ENCODE measurements around the gene PLCH2.
A peak's percentile ranks its signal among the peaks of the same experiment; 100 is the strongest.
"Not testable (repeated sequence)": the region's sequence is repeated elsewhere in the genome, so short reads cannot be mapped to it uniquely, and the experiment has no call there.

Gene PLCH2

DNA sequence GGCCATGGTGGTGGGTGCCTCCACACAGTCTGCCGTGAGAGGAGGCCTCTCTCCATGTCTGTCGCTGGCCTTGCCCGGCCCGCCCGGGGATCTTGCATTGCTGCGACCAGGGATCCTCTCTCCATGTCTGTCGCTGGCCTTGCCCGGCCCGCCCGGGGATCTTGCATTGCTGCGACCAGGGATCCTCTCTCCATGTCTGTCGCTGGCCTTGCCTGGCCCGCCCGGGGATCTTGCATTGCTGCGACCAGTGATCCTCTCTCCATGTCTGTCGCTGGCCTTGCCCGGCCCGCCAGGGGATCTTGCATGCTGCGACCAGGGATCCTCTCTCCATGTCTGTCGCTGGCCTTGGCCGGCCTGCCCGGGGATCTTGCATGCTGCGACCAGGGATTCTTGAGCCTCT, 35.7 kb upstream of the PLCH2 start:
- DNase-seq (ENCODE audit: low spot score): not testable (repeated sequence)

DNA sequence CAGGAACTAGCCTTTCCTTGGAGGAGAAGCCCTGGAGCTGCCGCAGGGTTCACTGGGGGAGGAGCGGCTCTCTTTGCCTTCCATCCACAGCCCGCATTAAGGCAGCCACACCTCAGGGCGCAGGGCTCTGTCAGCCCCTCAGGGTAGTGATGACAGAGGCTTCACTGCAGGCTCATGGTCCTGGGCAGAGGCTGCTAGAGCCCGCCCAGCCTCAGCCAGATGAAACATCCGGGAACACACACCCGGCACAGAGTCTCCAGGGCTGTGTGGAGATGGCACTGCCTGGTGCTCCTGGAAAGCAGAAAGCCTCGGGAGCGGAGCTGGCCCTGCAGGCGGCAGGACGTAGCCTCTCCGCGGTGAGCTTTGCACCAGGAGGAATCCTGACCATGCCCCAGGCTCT, 34.3 kb upstream of the PLCH2 start:
- DNase-seq (ENCODE audit: low spot score): no peak

DNA sequence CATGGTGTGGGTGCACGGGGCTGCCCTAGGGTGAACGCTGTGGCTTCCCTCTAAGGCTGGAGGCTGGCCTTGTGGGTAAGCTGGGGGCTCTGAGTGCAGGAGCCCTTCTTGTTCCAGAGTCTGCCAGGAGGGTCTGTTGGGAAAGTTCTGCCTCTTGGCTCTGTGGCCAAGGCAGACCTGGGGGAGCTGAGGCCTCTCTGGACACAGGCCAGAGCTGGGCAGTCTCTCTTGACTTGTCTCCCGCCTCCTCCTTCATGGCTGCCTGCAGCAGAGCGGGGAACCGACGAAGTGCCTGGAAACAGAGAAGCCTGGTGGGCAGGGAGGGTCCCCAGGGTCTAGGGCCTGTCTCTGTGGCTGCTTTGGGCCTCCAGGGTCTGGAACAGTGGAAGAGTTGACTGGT, 33.4 kb upstream of the PLCH2 start:
- no peak for DNase-seq (ENCODE audit: low spot score)

DNA sequence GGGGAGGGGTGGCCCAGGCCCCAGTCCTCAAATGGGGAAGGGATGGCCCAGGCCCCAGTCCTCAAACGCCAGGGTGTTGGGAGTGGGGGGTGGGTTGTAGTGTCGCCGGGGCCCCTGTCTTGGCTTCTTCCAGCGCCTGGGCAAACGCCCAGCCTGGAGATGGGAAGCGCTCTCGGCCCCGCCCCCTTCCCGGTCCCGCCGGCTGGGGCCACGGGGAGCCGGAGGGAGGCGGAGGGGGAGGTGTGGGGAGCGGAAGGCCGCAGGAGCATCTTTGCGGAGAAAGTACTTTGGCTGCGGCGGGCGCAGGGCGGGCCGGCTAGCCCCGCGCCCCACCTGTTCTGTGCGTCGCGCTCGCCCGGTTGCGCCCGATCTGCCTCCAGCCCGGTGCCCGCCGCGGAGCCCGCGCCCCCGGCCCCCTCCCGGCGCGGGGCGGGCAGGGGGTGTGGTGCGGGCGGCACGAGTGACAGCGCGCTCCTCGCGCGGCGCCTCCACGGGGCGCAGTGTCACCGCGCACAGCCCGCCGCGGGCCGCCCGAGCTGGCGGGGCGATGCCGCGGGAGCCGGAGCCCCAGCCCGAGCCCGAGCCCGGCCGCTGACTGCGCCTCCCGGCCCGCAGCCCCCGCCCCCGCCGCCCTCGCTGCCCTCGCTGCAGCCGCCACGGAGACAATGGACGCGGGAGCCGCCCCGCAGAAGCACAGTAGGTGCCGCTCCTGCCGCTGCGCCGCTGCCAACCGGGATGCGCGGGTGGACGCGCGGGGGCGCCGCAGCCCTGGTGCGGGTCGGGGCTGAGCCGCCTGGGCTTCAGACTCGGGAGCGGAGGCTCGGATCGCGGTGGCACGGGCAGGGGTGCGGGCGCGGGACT, 32.6 kb upstream of the PLCH2 start:
- DNase-seq (ENCODE audit: low spot score): no peak

DNA sequence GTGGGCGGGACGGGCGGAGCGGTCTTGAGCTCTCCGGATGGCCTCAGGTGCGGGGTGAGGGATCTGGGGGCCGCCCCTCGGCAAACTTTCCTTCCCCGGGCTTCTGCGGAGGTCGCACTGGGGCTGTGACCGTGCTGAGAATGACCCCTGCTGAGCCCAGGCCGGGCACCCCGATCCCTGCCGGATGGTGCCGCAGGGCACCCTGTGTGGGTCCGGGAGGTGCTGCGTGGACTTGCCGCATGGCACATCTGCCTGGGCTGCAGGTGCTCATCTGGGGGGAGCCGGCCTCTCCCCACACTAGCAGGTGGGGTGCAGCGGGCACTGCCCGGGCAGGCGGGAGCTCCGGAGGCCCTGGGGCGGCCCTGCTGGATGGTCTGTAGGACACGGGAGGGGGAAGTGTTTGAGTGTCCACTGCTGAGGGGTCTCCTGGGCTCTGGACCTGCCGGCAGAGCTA, 31.9 kb upstream of the PLCH2 start:
- DNase-seq (ENCODE audit: low spot score): no peak

DNA sequence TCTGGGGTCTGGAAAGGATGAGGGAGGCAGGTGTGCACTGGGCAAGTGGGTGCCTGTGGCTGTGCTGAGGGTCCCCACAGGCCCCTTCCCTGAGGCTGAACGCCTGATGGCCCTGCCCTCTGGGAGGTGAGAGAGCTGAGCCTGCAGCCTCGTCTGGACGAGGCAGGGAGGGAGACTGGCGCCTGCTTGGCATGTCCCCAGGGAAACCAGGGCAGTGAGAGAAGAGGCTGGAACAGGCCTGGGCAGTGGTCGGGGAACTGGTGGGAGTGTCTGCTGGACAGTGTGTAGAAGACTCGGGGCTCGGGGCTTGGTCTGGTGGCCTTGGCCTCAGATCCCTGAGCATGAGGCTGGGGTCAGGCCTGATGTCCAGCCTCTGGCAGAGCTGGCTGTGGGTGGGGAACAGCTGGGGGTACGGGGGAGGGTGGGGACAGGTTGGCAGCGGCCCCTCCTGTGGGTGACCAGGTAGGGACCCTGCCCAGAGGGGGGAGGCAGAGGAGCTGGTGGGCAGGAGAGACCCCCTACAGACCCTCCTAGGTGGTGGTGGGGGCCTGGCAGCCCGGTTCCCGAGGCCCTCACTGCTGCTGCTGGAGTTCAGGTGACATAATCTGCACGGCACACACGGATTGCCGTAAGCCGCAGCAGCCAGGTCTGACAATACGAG, 30.8 kb upstream of the PLCH2 start:
- DNase-seq (ENCODE audit: low spot score): no peak

DNA sequence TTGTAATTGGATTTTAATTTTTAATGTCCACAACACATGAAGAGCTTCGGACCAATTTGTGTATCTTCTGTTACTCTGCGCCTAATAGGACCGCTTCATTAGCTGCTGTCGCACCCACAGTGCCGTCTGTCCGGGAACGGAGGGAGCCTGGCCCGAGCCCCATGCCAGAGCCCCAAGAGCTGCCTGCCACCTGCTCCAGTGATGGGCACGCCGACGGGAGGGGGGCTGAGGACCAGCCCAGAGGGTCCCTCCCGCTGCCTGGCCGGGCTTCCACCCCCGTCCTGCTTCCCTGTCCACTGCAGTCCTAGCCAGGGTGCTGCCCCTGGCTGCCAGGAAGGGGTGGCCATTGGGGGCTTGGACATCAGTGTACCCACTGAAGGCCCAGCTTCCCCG, 30.3 kb upstream of the PLCH2 start:
- no peak for DNase-seq (ENCODE audit: low spot score)

DNA sequence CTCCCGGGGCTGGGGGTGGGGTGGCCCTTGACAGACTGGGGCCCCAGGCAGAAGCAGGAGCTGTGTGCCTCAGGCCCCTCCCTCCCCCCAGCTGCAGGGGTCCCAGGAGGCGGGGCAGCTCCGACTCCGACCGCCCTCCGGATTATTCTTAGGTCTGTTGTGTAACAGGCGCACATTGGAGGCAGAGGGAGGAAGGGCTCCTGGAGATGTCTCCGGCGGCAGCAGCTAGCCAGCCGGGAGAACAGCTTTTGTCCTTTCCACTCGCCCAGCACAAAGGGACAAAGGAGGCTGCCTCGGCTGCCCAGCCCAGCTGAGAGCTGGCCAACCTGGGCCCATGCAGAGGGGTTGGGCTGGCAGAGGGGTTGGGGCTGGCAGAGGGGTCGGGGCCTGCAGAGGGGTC, 29.7 kb upstream of the PLCH2 start:
- no peak for DNase-seq (ENCODE audit: low spot score)

DNA sequence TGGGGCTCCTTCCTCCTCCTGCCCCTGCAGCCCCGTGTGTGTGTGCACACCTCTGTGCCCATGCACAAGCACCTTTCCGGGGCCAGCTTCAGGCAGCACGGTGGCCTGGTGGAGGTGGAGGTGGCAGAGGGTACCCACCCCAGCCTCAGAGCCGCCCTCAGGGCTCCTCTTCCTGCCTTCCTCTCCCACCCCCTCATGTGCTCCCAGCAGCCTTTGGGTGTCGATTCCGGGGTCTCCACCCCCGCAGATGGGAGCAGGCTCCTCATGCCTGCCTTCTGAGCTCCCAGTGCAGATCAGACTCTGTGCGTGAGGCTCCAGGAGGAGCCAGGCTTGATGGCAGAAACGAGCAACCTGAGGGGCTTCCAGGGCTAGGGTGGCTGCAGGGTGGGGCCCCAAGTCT, 29.2 kb upstream of the PLCH2 start:
- no peak for DNase-seq (ENCODE audit: low spot score)

DNA sequence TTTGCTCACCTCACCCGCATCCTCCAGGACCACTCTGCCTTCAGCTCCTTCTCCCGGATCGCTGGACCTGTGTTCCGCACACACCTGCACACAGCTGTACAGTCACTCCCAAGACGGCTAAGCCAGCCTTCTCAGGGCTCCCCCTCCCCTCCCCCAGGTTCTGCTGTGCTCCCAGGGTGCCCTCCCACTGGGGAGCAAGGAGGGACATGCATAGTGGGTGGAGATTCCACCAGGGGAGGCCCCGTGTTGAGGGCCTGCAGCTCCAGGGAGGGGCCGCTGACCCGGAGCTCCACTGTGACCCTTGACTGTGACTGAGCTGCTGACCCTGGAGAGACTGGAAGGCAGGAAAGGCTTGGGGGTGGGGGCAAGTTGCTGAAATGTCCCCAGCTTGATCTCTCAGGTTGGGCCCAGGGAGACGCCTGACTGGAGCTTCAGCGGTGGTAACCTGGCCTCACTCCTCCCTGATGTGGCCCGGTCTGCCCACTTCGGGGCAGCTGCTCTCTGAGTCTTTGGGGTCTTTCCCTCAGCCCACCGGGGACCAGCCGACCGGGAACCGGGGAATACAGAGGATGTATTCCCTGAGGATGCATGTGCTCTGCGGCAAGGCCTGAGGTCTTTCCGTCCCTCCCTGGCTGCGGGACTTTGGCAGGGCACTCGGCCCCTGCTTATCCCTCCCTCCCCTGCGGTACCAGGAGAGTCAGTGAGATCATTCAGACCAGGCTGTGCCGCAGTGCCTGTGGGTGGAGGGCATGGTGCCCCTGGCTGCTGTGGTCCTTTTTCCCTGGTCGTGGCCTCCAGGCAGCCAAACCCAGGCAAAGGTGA, 28.6 kb upstream of the PLCH2 start:
- no peak for DNase-seq (ENCODE audit: low spot score)

DNA sequence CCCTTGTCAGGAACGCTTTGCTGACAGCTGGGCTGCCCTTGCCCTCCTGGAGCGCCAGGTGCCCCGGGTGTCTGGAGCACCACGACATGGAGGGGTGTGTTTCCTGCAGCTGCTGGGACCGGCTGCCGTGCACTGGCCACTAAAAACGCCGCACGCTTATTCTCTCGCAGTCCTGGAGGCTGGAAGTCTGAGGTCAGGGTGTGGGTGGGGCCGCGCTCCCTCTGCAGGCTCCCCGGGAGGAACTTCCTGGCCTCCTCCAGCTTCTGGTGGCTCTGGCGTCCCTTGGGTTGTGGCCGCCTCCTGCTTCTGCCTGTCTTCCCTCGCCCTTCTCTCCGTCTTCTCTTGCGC, 28.0 kb upstream of the PLCH2 start:
- no peak for DNase-seq (ENCODE audit: low spot score)

DNA sequence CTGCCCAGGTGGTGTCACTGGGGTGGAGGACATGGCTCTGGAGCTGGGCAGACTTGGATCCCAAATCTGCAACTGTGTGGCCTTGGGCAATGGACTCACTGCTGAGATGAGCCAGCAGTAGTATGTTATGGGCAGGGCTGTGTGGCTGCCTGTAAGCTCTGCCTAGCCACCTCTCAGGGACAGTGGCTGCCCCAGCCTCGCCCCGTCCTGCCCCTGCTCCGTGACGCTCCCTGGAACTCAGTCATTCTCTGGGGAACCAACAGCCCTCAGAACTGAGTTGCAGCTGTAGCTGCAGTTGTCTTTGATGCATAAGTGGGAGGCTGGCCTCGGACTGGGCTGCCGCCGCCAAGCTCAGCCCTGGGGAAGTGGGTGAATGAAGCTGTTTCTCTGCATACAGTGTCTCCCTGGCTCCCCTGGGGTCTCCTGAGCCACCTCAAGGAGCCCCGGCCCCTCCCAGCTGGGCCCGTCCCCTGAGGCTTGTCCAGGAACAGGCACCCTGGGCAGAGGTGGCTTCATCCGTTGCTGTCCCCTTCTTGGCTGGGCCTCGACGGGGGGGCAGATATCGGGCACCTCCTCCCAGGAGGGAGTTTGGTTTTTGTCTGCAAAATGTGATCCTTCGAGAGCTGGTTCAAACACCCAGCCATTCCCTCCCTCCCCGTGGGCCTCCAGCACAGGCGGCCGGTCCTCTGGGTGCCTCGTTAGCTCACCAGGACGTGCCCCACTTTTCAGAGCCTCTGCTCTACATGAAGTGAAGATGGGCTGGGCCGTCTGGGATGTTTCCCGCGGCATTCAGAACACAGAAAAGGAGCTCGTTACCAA, 26.2 kb upstream of the PLCH2 start:
- no peak for DNase-seq (ENCODE audit: low spot score)

DNA sequence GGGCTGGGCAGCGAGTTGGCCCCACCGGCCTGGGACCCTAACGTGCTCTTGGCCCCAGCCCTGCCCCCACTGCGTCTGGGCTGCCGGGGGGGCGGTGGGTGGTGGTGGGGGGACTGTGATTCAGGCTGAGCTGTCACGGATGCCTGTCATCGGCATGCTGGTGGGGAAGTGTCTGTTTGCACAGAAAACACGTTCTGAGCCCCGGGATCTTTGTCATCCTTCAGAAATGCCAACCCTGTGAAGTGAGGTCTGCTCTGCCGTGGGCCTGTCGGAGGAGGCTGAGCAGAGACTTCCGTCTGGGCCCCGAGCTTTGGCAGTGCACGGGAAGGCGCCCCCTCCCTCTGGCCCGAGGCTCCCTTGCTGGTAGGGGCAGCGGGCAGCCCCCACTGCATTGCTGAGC, 24.3 kb upstream of the PLCH2 start:
- DNase-seq (ENCODE audit: low spot score): peak; percentile 98

DNA sequence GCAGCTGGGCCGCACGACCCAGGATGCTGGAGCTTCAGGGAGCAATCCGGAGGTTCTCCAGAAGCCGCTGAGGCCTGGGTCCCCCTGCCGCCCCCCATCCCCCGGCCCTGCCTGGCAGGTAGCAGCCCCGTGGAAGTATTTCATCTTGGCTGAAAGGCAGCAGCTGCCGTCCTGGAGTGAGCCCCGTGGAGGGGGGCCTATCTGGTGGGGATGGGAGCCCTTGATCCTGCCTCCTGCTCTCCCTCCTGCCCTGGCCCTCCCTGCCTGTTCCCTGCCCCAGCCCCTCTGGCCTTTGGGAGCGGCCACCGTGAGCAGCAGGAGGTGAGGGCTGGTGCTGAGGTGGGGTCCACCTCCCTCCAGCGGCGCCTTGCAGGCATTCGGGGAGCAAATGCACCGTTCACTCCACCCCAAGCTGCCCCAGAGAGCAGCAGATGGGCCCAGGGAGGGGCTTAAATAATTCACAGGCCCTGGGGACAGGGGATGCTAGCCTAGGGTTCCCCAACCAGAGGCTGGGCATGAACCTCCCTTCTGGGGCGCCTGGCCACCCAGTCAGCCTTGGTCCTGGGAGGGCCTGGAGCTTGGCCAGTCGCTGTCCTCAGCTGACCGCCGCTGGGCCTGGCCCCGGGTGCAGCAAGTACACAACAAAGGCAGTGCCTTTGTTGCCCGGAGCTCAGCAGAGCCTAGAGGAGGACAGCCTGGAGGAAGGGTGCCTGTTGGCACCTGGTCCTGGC, 23.7 kb upstream of the PLCH2 start:
- peak; percentile 71 for DNase-seq (ENCODE audit: low spot score)

DNA sequence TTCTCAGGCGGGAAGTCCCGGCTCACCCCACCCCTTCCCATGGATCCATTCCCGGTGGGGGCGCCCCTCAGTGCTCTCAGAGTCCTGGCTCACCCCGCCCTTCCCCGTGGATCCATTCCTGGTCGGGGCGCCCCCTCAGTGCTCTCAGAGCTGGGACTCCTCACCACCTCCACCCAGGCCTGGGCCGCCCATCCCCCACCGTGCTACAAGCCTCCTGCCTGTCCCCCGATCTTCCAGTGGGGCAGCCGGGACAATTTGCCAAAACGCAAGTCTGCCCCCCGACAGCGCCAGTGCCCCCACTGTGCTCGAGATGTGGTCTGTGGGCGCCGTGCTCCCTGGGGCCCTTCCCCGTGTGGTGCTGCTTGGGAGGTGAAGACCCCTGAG, 23.2 kb upstream of the PLCH2 start:
- no peak for DNase-seq (ENCODE audit: low spot score)

DNA sequence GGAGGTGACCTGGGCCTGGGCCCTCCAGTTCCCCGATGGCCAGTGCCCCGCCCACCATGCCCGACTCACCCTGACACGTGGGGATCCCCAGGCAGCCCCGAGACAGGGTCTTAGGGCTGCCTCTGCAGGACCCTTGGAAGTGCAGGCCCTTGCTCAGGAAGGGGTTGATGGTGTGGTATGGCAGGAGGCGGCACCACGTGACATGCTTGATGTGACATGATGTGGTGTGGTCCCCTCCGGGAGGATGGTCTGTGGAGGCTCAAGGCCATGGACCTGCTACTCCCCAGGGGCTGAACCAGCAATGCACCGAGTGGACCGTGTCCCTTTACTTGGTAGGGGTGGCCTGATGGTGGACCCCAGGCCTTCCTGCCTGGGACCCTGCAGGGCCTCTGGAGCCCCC, 21.9 kb upstream of the PLCH2 start:
- DNase-seq (ENCODE audit: low spot score): no peak

DNA sequence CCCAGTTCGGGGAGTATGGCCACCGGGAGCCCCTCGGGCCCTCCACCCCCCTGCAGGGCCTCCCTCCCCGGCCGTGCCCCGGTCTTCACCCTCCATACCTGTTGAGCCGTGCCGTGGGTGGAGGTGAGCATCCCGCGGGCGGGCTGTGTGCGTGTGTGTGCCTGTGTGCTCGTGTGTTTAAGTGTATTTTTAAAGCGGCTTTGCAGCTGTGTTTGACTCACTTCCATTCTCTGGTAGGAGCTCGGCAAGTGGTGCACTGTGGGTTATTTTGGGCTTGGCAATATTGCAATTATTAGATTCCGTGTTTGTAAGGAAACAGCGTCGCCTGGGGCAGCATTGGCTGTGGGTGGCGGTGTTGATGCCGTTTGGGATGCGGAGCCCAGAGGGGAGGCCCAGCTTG, 20.3 kb upstream of the PLCH2 start:
- no peak for DNase-seq (ENCODE audit: low spot score)

DNA sequence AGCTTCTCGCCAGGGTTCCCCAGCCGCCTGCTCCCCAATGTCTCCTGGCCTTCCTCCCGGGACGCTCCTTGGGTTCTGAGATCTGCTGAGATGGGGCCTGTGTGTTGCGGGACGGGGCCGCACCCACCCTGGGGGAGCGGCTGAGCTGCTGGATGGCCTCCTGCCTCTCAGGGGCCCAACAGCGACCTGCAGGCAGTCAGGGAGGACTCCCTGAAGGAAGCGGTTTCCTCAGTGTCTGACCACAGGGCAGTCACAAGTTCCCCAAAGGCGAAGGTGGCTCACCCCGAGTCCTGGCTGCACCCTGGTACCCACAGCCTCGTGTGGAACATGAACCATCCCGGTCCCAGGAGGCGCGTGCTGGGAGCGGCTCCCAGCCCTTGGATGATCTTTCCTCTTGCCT, 18.6 kb upstream of the PLCH2 start:
- no peak for DNase-seq (ENCODE audit: low spot score)

DNA sequence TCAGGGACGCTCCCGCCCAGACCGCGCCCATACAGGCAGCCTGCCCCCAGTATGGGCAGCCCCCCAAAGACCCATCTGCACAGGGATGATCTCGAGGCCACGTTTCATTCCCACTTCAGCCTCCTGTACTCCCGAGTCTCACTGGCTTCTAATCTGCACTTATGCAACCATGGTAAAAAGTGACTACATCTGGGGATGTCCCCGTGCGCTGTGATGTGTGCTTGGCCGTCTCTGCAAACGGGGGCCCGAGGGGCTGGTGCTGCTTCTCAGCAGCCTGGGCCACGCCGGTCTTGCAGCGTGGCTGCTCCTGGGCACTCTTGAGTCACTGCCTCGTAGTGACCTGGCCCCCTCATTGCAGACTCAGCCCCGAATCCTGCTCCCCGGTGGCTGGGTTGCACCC, 17.4 kb upstream of the PLCH2 start:
- DNase-seq (ENCODE audit: low spot score): no peak

DNA sequence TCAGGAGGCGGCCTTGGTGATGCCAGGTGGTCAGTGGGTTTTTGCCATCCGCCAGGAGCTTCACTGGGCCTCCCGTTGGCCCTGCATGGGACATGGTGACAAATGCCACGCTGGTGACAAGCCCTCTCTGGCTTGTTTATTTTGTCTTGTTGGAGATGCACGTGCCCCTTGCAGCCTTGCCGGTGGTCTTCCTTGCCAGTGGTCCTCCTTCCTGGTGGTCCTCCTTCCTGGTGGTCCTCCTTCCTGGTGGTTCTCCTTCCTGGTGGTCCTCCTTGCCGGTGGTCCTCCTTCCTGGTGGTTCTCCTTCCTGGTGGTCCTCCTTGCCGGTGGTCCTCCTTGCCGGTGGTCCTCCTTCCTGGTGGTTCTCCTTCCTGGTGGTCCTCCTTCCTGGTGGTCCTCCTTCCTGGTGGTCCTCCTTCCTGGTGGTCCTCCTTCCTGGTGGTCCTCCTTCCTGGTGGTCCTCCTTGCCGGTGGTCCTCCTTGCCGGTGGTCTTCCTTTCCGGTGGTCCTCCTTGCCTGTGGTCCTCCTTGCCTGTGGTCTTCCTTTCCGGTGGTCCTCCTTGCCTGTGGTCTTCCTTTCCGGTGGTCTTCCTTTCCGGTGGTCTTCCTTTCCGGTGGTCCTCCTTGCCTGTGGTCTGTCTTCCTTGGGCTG, 16.9 kb upstream of the PLCH2 start:
- DNase-seq (ENCODE audit: low spot score): not testable (repeated sequence)

DNA sequence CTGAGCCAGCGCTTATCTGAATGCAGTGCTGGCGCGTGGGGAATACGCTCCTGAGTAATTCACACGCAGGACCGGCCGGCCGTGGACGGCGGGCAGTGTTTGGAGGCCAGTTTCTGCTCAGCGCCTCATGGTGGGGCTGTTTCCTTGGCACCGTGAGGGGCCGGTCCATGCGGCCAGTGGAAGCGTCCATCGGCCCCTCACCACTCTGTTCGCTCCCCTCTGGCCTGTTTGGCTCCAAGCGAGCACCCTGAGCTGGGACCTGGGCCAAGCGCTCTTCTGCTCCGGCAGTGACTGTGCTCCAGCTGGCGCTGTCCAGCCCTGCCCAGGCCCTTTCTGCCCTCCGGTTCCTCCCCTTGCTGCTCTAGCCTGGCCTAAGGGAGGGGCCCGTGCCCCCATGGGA, 16.3 kb upstream of the PLCH2 start:
- peak; percentile 85 for DNase-seq (ENCODE audit: low spot score)

Measured in AG08396 (cell line).